Ammon's horn (tissue), 1 donor: ENCODE measurements around the gene MALAT1.

Source experiments
- DNase-seq: peaks from one replicate; pipeline ENCODE4 v3.0.0-alpha.2; 2016; ENCODE audit warnings: low spot score

MALAT1 gene

GRCh38 chr11:65479184-65480145 lies 19.4 kb upstream of the MALAT1 start:
- DNase-seq, result peak; percentile 79

GRCh38 chr11:65482306-65482850 lies 16.5 kb upstream of the MALAT1 start:
- no peak for DNase-seq

GRCh38 chr11:65485920-65486219 lies 13.0 kb upstream of the MALAT1 start:
- peak; percentile 29 for DNase-seq

- no peak for DNase-seq
These were observed 12.0 kb upstream of the MALAT1 start for GRCh38 chr11:65486570-65487466.

GRCh38 chr11:65487467-65488272 lies 11.2 kb upstream of the MALAT1 start:
- peak; percentile 100 for DNase-seq

DNA sequence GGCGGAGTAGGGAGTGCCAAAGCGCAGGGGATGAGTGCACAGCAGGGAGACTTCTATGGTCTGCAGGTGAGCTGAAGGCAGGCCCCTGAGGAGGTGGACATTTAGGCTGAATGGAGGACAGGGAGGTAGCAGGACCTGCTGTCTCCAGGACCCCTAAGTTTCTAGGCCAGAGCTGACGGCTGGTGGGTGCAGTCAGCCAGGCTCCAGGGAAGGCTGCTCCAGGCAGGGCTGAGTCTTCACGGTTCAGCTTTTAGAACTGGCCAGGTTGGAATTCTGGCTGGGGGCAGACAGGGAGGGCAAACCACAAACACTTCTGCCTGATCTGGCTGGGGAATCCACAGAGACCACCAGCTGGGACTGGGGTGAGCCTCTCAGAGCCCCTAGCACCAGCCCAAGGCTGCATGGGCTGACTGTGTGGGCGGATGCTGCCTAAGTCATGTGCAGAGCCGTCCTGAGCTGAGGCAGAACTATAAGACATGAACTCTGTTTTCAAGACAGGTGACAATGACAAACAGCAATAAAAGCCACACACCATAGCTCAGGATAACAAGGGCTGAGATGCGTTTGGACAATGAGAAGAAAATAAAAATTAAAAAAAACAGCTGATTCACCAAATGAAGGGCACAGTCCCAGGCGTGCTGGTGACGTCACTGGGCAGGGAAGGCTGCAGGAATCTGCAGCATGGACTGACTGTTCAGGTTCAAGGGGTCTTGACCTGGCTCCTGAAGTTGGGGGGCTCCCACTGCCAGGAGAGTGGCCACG lies 10.4 kb upstream of the MALAT1 start:
- DNase-seq, result peak; percentile 58

GRCh38 chr11:65489035-65489705 lies 9.7 kb upstream of the MALAT1 start:
- DNase-seq, result peak; percentile 70

- DNase-seq, result peak; percentile 10
These were observed 9.0 kb upstream of the MALAT1 start for GRCh38 chr11:65489706-65490320.

GRCh38 chr11:65491163-65491465 lies 7.7 kb upstream of the MALAT1 start:
- no peak for DNase-seq

- peak; percentile 77 for DNase-seq
These were observed 7.0 kb upstream of the MALAT1 start for GRCh38 chr11:65491614-65492386.

DNA sequence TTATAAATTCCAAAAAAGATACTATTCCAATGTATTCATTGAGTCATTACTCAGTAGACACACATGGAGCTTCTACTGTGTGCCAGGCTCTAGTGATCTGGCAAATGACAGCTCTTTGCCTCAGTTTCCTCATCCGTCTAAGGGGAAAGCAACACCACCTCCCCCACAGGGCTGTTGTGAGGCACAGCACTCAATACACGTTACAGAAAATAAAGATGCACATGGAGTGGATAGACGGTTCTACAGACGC lies 6.5 kb upstream of the MALAT1 start:
- DNase-seq, result no peak

- peak; percentile 91 for DNase-seq
These were observed 6.0 kb upstream of the MALAT1 start for GRCh38 chr11:65492637-65493366.

- DNase-seq, result peak; percentile 34
These were observed 5.3 kb upstream of the MALAT1 start for GRCh38 chr11:65493367-65494176.

- DNase-seq, result no peak
These were observed 2.3 kb upstream of the MALAT1 start for GRCh38 chr11:65496304-65497140.

- peak; percentile 97 for DNase-seq
These were observed 1.5 kb upstream of the MALAT1 start for GRCh38 chr11:65497141-65498041.
